HS-5 (cell line): ENCODE measurements around the gene PRKCE.
"Not testable (repeated sequence)": the region's sequence is repeated elsewhere in the genome, so short reads cannot be mapped to it uniquely, and the experiment has no call there.

ENCODE experiments used
- DNase-seq: peaks from one replicate; pipeline ENCODE4 v3.0.0-alpha.2; 2012; ENCODE audit warnings: low read depth

PRKCE gene

GRCh38 chr2:45669032-45669486, 17.6 kb downstream of the PRKCE start:
- DNase-seq: no peak

- DNase-seq: no peak
Observed at GRCh38 chr2:45670646-45671045, 19.2 kb downstream of the PRKCE start.

- no peak for DNase-seq
Observed at GRCh38 chr2:45672138-45672537, 20.7 kb downstream of the PRKCE start.

GRCh38 chr2:45674035-45674816, 22.8 kb downstream of the PRKCE start:
- DNase-seq: no peak

- no peak for DNase-seq
Observed at GRCh38 chr2:45675263-45675812, 23.9 kb downstream of the PRKCE start.

GRCh38 chr2:45676088-45676487, 24.6 kb downstream of the PRKCE start:
- DNase-seq: no peak

- DNase-seq: no peak
Observed at GRCh38 chr2:45678791-45679348, 27.4 kb downstream of the PRKCE start.

- no peak for DNase-seq
Observed at GRCh38 chr2:45680351-45680967, 29.0 kb downstream of the PRKCE start.

GRCh38 chr2:45681675-45682074, 30.2 kb downstream of the PRKCE start:
- peak; percentile 60 for DNase-seq

GRCh38 chr2:45683292-45683691, 31.8 kb downstream of the PRKCE start:
- no peak for DNase-seq

GRCh38 chr2:45684756-45685155, 33.3 kb downstream of the PRKCE start:
- no peak for DNase-seq

- no peak for DNase-seq
Observed at GRCh38 chr2:45685260-45685659, 33.8 kb downstream of the PRKCE start.

- DNase-seq: no peak
Observed at GRCh38 chr2:45687964-45688363, 36.5 kb downstream of the PRKCE start.

- no peak for DNase-seq
Observed at GRCh38 chr2:45688479-45689298, 37.2 kb downstream of the PRKCE start.

- no peak for DNase-seq
Observed at GRCh38 chr2:45690231-45690630, 38.8 kb downstream of the PRKCE start.

GRCh38 chr2:45691171-45691999, 39.9 kb downstream of the PRKCE start:
- no peak for DNase-seq

GRCh38 chr2:45692566-45692965, 41.1 kb downstream of the PRKCE start:
- no peak for DNase-seq

- DNase-seq: not testable (repeated sequence)
Observed at GRCh38 chr2:45695480-45696007, 44.1 kb downstream of the PRKCE start.

GRCh38 chr2:45696708-45697107, 45.2 kb downstream of the PRKCE start:
- DNase-seq: no peak

GRCh38 chr2:45697190-45697589, 45.7 kb downstream of the PRKCE start:
- no peak for DNase-seq

- DNase-seq: no peak
Observed at GRCh38 chr2:45698554-45698953, 47.1 kb downstream of the PRKCE start.
